ENCODE data around the gene TLL1. TPM values are rescaled to one million over a fixed set of nuclear protein-coding genes. Genes with fewer than 3 reads are reported as not detected.

Gene TLL1
- total RNA-seq, 1 experiment from 2014 or later, result 0.37 TPM

DNA sequence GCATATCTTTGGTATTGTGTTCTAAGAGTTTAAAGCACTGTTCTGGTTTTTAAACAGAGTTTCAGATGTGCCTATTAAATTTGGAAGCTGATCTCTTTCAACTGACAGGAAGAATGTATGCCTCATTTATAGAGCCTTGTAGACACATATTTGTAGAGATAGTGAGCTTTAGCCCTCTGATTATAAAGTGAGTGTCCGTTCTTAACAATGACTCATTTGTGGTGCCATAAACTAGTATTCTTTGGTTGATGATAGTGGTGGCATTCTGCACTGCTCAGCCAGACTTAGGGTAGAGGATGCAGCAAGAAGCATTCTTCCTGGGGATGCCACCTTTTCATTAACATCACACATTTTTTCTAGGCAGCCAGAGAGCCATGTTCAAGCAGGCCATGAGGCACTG, 121.7 kb downstream of the TLL1 start (continued):
- TF ChIP-seq CTCF (IDR thresholded peaks at IDR 0.05 in 2 of 3, conservative IDR thresholded peaks at IDR 0.05 in 1 of 3; ENCODE audit: borderline replicate concordance in 1 of 3, insufficient read depth in 1 of 3, low read depth in 2 of 3, low read length in 2 of 3), result no peak
- TF ChIP-seq FOSL1 (IDR thresholded peaks at IDR 0.05; ENCODE audit: low read depth), result no peak
- no peak for TF ChIP-seq CEBPB (IDR thresholded peaks at IDR 0.05; ENCODE audit: low read depth)

- Histone ChIP-seq H3K27ac (ENCODE audit: low read depth, low read length) (no peak overlapping the region), H3K9ac (ENCODE audit: low read length) (no peak overlapping the region), H3K79me2 (ENCODE audit: insufficient read depth, low read length) (no peaks in the 10 kb centered on the region), H3K36me3 (ENCODE audit: control insufficient read depth in 1 of 2, insufficient read depth in 2 of 2, low read length in 2 of 2) (no peaks in the 10 kb centered on the region), H3K9me3 (ENCODE audit: control insufficient read depth in 1 of 2, insufficient read depth in 1 of 2, low read depth in 1 of 2, low read length in 2 of 2) (no peaks in the 10 kb centered on the region), H3K27me3 (ENCODE audit: insufficient read depth, low read length) (no peaks in the 10 kb centered on the region), H3K9me2 (ENCODE audit: insufficient read depth) (no peaks in the 10 kb centered on the region), H3K4me1 (ENCODE audit: control insufficient read depth in 1 of 2, insufficient read depth in 2 of 2, low read length in 2 of 2) (no peaks in the 10 kb centered on the region), H3K4me3 (replicated peaks in 1 of 2; ENCODE audit: low read depth in 1 of 2, low read length in 2 of 2) (no peak overlapping the region), H3K4me2 (ENCODE audit: low read length) (no peak overlapping the region), H2AFZ (ENCODE audit: low read depth, low read length, poor library complexity, severe bottlenecking) (no peak overlapping the region), H4K20me1 (ENCODE audit: insufficient read depth) (no peaks in the 10 kb centered on the region)
- BruUV-seq (replicated peaks), result no TSS peak
- POLR2A ChIA-PET, result no interaction called here
- intact Hi-C loops (cut with micrococcal nuclease), result no loop called here
- CTCF ChIA-PET, result no interaction called here
- no peak for ATAC-seq
- RAD21 ChIA-PET (ENCODE audit: low non-redundant PET in 1 of 2, low total read pairs in 2 of 2, uncharacterized antibody in 2 of 2, unreplicated experiment in 2 of 2), result no interaction called here
- TF ChIP-seq ATF3 (IDR thresholded peaks at IDR 0.05) (no peak), CEBPB (IDR thresholded peaks at IDR 0.05; ENCODE audit: low read depth) (no peak), ZNF274 (IDR thresholded peaks at IDR 0.05; ENCODE audit: low read depth, low read length) (no peak), EZH2phosphoT487 (IDR thresholded peaks at IDR 0.05; ENCODE audit: borderline replicate concordance) (no peak), RAD21 (IDR thresholded peaks at IDR 0.05; ENCODE audit: low read depth) (no peak)
- DNase-seq (ENCODE audit: low read depth, low spot score), result no peak
Observed at GRCh38 chr4:166003811-166004210, 130.8 kb downstream of the TLL1 start.

All from HCT116 (cell line).